ENCODE results near the gene ARHGAP24.
"Not testable (repeated sequence)": the region's sequence is repeated elsewhere in the genome, so short reads cannot be mapped to it uniquely, and the experiment has no call there.

Gene ARHGAP24

DNA sequence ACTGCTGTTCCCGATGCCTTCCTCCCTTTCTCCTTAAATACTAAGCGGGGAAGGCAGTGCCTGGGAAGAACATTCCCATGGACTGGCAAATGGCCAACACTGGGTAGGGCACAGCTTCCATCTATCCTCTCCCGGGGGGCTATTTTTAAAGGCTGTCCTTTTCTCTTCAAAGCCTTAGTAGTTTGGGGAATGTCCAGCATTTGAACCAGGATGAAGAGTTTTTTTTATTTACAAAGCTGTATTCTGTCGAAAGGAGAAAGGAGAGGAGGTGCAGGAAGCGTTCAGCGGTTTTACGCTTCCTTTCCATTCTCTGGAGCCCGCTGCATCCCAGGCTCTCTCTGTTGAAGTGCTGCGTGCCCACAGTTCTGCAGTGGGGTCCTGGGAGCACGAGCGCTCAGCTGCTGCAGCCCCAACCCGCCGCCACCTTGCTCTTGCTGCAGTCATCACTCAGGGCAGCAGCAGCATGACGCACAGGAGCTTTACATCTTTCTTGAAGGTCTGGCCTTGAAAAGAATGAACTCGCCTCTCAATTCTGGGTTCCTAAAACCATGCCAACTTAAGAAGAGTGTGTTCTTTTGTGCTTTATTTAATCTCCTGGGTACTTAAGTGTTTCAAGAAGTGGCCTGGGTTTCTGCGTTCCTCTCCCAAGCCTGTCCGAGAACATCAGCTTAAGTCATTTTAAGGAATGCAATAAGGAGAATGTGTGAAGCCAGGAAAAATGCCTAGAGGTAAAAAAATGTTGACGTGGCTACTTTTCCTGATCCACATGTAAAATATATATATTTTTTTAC lies 457.7 kb downstream of the ARHGAP24 start:
- no peak for DNase-seq

DNA sequence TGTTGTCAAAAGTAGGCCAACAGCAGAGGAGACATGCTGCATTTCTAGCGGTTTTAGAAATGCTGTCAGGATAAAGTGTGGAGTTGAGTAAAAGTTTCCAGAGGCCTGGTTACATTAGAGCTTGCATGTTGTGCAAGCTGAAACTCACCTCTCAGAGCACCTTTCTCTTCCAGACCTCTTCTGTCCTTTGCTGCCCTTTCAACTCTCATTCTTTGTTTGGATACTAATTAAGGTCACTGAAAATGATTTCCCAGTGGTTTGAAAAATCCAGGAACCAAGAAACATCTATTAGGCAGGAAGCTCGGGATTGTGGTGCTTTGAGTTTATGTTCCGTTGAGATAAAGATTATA lies 458.3 kb downstream of the ARHGAP24 start:
- no peak for DNase-seq

GRCh38 chr4:85937507-85937906 lies 462.6 kb downstream of the ARHGAP24 start:
- DNase-seq, result no peak

DNA sequence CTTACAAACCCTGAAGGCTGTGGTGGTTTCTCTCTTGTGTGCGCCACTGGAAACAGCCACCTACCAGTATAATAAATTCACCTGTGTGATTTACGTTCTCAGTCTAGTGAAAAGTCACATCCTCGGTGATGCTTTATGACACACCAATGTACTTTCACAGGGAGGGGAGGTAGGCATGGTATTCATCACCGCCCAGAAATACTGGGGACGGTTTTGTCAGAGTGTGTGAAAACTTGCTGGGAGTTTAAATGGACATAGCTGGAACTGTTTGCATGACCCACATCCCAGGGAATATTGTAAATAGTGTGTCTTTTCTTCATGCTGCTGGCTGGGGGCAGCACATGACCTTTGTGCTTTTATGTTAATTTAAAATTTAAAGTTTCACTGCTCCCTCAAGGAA lies 463.1 kb downstream of the ARHGAP24 start:
- DNase-seq, result no peak

- no peak for DNase-seq
Observed at GRCh38 chr4:85938902-85939301, 464.0 kb downstream of the ARHGAP24 start.

GRCh38 chr4:85939595-85939994 lies 464.6 kb downstream of the ARHGAP24 start:
- no peak for DNase-seq

DNA sequence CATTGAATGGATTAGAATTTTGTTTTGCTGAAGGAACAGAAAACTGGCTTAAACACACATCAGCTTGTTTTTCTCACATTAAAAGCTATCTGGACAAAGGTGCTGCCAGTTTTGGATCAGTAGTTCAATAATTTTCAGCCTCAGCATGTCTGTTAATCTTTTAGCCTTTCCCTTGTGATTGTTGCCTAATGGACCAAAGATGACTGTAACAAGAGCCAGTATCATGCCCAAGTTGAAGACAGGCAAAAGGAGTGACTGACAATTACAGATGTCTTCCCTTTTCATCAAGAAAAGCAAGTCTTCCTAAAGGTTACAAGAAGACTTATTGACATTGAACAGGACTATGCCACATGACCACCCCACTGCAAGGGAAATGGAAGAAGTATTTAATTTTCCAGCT lies 465.2 kb downstream of the ARHGAP24 start:
- DNase-seq, result no peak

- DNase-seq, result no peak
Observed at GRCh38 chr4:85942107-85942506, 467.2 kb downstream of the ARHGAP24 start.

- no peak for DNase-seq
Observed at GRCh38 chr4:85946821-85947220, 471.9 kb downstream of the ARHGAP24 start.

- DNase-seq, result no peak
Observed at GRCh38 chr4:85951099-85951498, 476.1 kb downstream of the ARHGAP24 start.

DNA sequence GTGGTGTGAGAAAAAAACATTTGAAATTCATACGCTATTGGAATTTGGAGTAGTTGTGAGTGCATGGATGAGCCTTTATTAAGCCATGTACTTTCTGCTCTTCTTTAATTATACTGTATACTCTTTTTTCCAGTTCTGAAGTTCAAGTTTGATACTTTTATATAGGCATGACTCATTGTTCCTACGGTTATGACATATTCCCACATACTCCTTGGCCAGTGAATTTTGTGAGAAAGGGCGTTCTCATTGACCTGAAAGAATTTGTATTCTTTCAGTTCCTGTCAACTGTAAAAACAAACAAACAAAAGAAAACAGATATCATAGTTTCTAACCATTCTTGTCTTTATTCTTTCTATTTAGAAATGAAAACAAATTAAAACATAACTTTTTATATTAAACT lies 477.6 kb downstream of the ARHGAP24 start:
- no peak for DNase-seq

- DNase-seq, result no peak
Observed at GRCh38 chr4:85952972-85953650, 478.2 kb downstream of the ARHGAP24 start.

- DNase-seq, result no peak
Observed at GRCh38 chr4:85953651-85954018, 478.7 kb downstream of the ARHGAP24 start.

- no peak for DNase-seq
Observed at GRCh38 chr4:85955620-85956292, 480.8 kb downstream of the ARHGAP24 start.

DNA sequence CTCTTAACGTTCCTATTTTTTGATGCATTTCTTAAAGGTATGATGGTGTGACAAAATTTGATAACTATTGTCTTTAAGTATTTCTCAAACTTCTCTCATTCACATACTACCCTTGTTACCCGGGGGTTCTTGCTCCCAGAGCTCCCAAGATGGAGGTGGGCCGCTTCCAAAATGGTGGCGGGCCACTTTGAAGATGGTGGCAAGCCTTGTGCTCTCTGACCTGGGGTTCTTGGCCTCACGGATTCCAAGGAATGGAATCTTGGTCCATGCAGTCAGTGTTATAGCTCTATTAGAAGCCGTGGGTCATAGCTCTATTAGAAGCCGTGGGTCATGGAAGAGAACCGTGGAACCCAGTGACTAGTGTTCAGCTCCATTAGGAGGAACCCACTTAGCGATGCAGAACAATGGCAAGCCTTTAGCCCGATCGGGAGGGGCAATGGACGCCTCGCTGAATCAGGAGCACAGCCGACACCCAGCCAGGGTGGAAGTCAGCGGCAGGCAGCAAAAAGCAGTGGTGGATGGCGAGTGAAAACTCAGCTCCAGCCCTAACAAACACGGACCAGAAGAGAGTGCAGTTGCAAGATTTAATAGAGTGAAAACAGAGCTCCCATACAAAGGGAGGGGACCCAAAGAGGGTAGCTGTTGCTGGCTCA lies 481.5 kb downstream of the ARHGAP24 start:
- no peak for DNase-seq

DNA sequence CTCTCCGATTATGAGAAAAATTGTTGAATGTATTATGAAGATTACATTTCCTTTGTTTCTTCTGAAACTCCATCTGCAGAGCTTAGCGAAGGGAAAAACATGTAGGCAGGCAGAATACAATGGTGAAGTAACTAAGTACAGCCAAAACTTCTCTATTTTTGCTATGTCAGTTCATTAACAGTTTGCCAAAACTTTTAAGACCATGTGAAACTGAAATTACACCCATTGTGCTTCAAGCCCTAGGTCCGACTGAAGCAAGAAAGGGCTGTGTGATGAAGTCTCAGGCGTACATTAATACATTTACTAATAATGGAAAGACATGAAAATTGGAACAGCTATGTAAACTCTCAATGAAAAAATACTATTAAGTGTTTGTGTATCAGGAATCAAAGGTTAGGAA lies 486.9 kb downstream of the ARHGAP24 start:
- DNase-seq, result no peak

GRCh38 chr4:85963231-85963630 lies 488.3 kb downstream of the ARHGAP24 start:
- no peak for DNase-seq

GRCh38 chr4:85964298-85964697 lies 489.3 kb downstream of the ARHGAP24 start:
- no peak for DNase-seq

- not testable (repeated sequence) for DNase-seq
Observed at GRCh38 chr4:85965017-85965416, 490.1 kb downstream of the ARHGAP24 start.

DNA sequence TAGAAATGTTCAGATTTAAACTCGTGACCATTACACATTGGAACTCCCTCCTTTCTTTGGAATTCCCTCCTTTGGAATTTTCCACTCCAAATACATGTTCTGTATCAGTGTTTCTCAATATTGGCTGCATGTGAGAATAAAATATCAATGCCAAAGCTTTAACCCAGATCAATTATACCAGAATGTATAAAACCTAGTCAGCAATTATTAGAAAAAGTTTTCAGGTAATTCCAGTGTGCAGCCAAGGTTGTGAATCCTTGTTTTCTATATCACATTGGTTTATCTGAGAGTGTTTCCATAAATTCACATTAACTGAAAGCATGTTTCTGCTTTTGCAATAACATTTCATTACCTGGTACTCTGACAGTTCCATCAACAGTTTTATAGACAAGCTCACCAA lies 490.6 kb downstream of the ARHGAP24 start:
- no peak for DNase-seq

GRCh38 chr4:85966373-85966772 lies 491.4 kb downstream of the ARHGAP24 start:
- no peak for DNase-seq

DNA sequence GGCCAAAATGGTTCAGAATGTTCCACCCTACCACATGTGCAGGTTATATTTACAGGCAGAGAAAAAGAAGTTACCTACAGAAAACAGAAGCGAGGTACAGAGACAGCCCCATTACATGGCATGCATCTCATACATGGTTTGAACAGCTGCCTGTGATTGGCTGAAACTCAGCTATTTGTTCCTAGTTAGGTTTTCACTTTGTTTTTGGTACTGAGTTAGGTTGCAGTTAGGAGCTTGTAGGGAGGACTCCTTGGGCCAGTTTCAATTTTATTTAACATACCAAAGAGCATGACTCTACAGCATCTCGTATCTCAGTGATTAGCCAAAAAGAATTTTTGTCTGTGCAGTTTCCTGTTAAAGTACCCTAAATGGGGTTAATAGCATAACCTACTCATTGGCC lies 492.9 kb downstream of the ARHGAP24 start:
- DNase-seq, result no peak

GRCh38 chr4:85968945-85969819 lies 494.2 kb downstream of the ARHGAP24 start:
- no peak for DNase-seq

Data from activated T-cell treated with anti-CD3 and anti-CD28 coated beads, Interleukin-2, amount 50 U/mL, for 48 hours (primary cell).